GM18526 (cell line): ENCODE results near the gene PGBD1.

Experiments used
- POLR2A ChIP-seq: IDR thresholded peaks from 3 replicates; pipeline ENCODE4 v1.6.1; 2011; ENCODE audit not compliant: insufficient read length; ENCODE audit errors: extremely low read depth

Gene PGBD1

GRCh38 chr6:28281288-28282064 lies at the start of gene PGBD1:
Gene PGBD1, plus strand, starts transcription at chr6:28281572. Its CDS starts 2,242 bp downstream, at chr6:28283814.
- peak; percentile 51 for TF ChIP-seq POLR2A

- TF ChIP-seq POLR2A, result no peak
Measured at GRCh38 chr6:28232785-28233184, 48.6 kb upstream of the PGBD1 start.

GRCh38 chr6:28235912-28236452 lies 45.4 kb upstream of the PGBD1 start:
- no peak for TF ChIP-seq POLR2A

- TF ChIP-seq POLR2A, result no peak
Measured at GRCh38 chr6:28239636-28240035, 41.7 kb upstream of the PGBD1 start.

GRCh38 chr6:28240471-28240870 lies 40.9 kb upstream of the PGBD1 start:
- no peak for TF ChIP-seq POLR2A

- TF ChIP-seq POLR2A, result no peak
Measured at GRCh38 chr6:28243946-28244345, 37.4 kb upstream of the PGBD1 start.

- no peak for TF ChIP-seq POLR2A
Measured at GRCh38 chr6:28245206-28245941, 36.0 kb upstream of the PGBD1 start.

- TF ChIP-seq POLR2A, result no peak
Measured at GRCh38 chr6:28248916-28249315, 32.5 kb upstream of the PGBD1 start.

GRCh38 chr6:28250747-28251146 lies 30.6 kb upstream of the PGBD1 start:
- TF ChIP-seq POLR2A, result no peak

GRCh38 chr6:28251661-28252008 lies 29.7 kb upstream of the PGBD1 start:
- TF ChIP-seq POLR2A, result no peak

GRCh38 chr6:28252009-28252975 lies 29.1 kb upstream of the PGBD1 start, which contains the start of gene ZKSCAN4:
Gene ZKSCAN4, minus strand, starts transcription at chr6:28252269. Its CDS starts 289 bp downstream, at chr6:28251980.
- TF ChIP-seq POLR2A, result peak; percentile 30

- TF ChIP-seq POLR2A, result no peak
Measured at GRCh38 chr6:28254121-28254519, 27.3 kb upstream of the PGBD1 start.

- no peak for TF ChIP-seq POLR2A
Measured at GRCh38 chr6:28257042-28257441, 24.3 kb upstream of the PGBD1 start.

GRCh38 chr6:28258877-28259777 lies 22.2 kb upstream of the PGBD1 start, which contains the start of gene NKAPL:
Gene NKAPL, plus strand, starts transcription at chr6:28259297. Its CDS starts 75 bp downstream, at chr6:28259372.
- peak; percentile 40 for TF ChIP-seq POLR2A
